Activated naive CD4-positive, alpha-beta T cell treated with anti-CD3 and anti-CD28 coated beads for 36 hours (primary cell): ENCODE results near the gene CDX2. TPM values are rescaled to one million over a fixed set of nuclear protein-coding genes. Genes with fewer than 3 reads are reported as not detected.

Experiments
- CTCF ChIA-PET: fragments of 350-600 bp; sonication (Branson Sonifier 250); formaldehyde crosslinking; loops from one replicate; lab custom pipeline; 2021; ENCODE audit warnings: antibody characterized with exemption; lab: Charles Lee
- DNase-seq: peaks from one replicate; pipeline ENCODE4 v3.0.0-alpha.2; 2020
- H3K27ac Mint-ChIP-seq: one replicate; pipeline ENCODE4 v1.8.0; 2021; ENCODE audit warnings: mild to moderate bottlenecking, mixed read lengths
- H3K27me3 Mint-ChIP-seq: one replicate; pipeline ENCODE4 v1.8.0; 2021; ENCODE audit warnings: low read depth, mixed read lengths
- H3K36me3 Mint-ChIP-seq: one replicate; pipeline ENCODE4 v1.8.0; 2021; ENCODE audit warnings: low read depth, mixed read lengths
- H3K4me1 Mint-ChIP-seq: one replicate; pipeline ENCODE4 v1.8.0; 2021; ENCODE audit warnings: low read depth, mixed read lengths
- H3K4me3 Mint-ChIP-seq: one replicate; pipeline ENCODE4 v1.8.0; 2021; ENCODE audit warnings: mild to moderate bottlenecking, moderate library complexity, mixed read lengths
- H3K9me3 Mint-ChIP-seq: one replicate; pipeline ENCODE4 v1.8.0; 2021; ENCODE audit warnings: mixed read lengths
- intact Hi-C: fragments of 100-400 bp; cut with micrococcal nuclease; formaldehyde crosslinking; loops from one replicate; pipeline ENCODE4 v1.15.1; 2023
- total RNA-seq, 2 experiments: library from RNA; stranded (reverse); gene quantifications; one replicate each; pipeline ENCODE4 v1.2.3, GENCODE V29; 2021

CDX2 gene
- total RNA-seq, 2 experiments from 2014 or later = not detected

DNA sequence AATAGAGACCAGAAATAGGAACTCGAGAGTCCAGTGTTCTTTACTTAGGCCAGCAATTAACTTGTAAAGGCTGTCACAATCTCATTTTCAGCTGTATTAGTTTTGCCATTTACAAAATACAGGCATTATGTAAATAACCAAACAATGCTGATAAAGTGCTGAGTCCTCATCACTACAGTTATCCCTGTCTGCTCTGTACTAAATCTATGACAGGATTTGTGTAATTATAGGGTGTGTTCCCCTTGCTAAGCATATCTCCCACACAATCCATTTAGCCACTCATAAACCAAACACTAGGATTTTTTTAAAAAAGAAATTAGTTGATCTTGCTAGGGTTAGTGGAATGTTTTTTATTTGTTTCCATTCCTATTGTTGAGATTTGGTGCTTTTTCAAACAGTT lies 26.1 kb downstream of the CDX2 start:
- H3K4me3 Mint-ChIP-seq = no peak overlapping the region

DNA sequence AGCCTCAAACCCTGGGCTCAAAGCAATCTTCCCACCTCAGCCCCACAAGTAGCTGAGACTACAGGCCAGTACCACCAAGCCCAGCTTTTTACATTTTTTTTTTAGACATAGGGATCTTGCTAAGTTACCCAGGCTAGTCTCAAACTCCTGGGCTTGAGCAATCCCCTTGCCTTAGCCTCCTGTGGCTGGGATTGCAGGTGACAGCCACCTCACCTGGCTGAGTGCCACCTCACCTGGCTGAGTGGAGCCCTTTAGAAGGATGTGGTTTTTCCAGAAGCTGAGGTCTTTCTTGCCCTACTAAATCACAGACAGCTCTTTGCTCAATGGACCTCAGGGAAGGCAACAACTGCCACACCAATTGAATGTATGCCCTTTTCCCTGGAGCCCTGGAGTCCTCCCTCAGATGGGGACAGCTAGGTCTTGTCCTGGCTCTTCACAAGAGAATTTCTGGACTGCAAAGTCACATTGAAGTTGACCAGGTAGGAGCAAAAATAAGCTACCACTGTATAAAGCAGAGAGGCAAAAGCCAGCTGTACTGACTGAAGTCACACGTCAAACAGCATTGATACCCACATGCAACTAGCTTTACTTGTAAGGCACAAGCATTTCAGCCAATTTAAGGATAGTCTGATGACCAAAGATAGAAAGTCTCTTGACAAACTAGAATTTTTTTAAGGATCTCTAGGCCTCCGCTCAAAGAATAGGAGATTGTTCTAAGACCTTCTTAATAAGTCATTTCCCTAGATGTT lies 35.4 kb downstream of the CDX2 start:
- H3K27me3 Mint-ChIP-seq = peaks cover 31% of the 10 kb centered on the region
- intact Hi-C loops = no loop called here

More for the DNA sequence above, 26.1 kb downstream of the CDX2 start:
- no peaks in the 10 kb centered on the region for H3K4me1 Mint-ChIP-seq
- no peaks in the 10 kb centered on the region for H3K36me3 Mint-ChIP-seq
- peaks cover 18% of the 10 kb centered on the region for H3K9me3 Mint-ChIP-seq
- CTCF ChIA-PET = interaction anchor here (0.6 to 1.0 kb wide), 3 partner anchors 11 to 577 kb away, joined by 3 read pairs; no protein-coding TSS in a partner anchor
- H3K27me3 Mint-ChIP-seq = peaks cover 25% of the 10 kb centered on the region
- no peak overlapping the region for H3K27ac Mint-ChIP-seq
- DNase-seq = no peak
- intact Hi-C loops = no loop called here

DNA sequence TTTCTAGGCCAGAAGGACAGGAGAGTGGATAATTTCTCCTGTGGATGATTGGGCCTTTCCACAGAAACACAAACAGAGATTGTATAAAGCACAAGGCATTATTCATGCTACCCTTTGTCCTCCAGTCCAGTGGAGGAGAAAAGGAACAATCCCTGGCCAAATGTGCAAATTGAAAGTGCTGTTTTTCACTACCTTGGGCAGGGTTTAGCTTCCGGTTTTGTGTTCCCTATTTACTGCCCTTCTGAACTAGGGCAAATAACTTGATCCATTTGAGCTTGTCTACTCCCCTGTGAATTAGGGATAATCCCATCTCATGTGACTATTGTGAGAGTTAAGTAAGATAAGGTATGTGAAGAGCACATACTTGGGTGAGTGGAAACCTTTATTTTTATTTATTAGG lies 36.0 kb downstream of the CDX2 start:
- Mint-ChIP-seq H3K9me3 (no peaks in the 10 kb centered on the region), H3K4me1 (peaks cover 6% of the 10 kb centered on the region), H3K36me3 (no peaks in the 10 kb centered on the region), H3K4me3 (no peak overlapping the region), H3K27me3 (peaks cover 37% of the 10 kb centered on the region), H3K27ac (no peak overlapping the region)
- no peak for DNase-seq
- CTCF ChIA-PET = interaction anchor here (1.2 to 1.7 kb wide), 2 partner anchors 21 to 26 kb away, joined by 3 to 6 read pairs; no protein-coding TSS in a partner anchor
- intact Hi-C loops = no loop called here

More for the DNA sequence above, 35.4 kb downstream of the CDX2 start:
- peaks cover 3% of the 10 kb centered on the region for H3K4me1 Mint-ChIP-seq
- CTCF ChIA-PET = interaction anchor here (1.2 to 1.7 kb wide), 2 partner anchors 21 to 25 kb away, joined by 3 to 6 read pairs; no protein-coding TSS in a partner anchor
- no peak overlapping the region for H3K27ac Mint-ChIP-seq
- DNase-seq = no peak
- H3K9me3 Mint-ChIP-seq = no peaks in the 10 kb centered on the region
- H3K36me3 Mint-ChIP-seq = no peaks in the 10 kb centered on the region
- H3K4me3 Mint-ChIP-seq = no peak overlapping the region

DNA sequence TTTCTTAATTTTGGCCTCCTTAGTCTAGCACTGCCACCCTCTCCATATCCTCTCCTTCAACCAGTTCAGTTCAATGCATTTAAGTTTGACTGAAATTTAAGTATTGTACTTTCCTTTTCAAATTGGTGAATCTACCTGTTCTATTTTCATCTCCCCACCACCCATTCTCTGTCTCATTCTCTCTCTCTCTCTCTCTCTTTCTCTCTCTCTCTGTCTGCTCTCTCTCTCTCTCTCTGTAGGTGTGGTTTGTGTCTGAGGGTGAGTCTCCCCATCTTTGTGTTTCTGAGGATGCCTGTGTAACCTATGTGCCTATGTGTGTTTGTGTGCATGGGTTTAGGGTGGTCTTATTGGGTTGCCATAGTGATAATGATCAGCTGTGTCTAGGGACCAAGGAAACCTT lies 39.2 kb downstream of the CDX2 start:
- Mint-ChIP-seq H3K27ac (no peak overlapping the region), H3K4me3 (no peak overlapping the region), H3K4me1 (peaks cover 26% of the 10 kb centered on the region), H3K36me3 (no peaks in the 10 kb centered on the region), H3K9me3 (no peaks in the 10 kb centered on the region), H3K27me3 (peaks cover 69% of the 10 kb centered on the region)
- intact Hi-C loops = no loop called here
- no peak for DNase-seq
- CTCF ChIA-PET = interaction anchor here (1.0 to 1.2 kb wide), 4 partner anchors 22 to 202 kb away, joined by 3 read pairs; no protein-coding TSS in a partner anchor

DNA sequence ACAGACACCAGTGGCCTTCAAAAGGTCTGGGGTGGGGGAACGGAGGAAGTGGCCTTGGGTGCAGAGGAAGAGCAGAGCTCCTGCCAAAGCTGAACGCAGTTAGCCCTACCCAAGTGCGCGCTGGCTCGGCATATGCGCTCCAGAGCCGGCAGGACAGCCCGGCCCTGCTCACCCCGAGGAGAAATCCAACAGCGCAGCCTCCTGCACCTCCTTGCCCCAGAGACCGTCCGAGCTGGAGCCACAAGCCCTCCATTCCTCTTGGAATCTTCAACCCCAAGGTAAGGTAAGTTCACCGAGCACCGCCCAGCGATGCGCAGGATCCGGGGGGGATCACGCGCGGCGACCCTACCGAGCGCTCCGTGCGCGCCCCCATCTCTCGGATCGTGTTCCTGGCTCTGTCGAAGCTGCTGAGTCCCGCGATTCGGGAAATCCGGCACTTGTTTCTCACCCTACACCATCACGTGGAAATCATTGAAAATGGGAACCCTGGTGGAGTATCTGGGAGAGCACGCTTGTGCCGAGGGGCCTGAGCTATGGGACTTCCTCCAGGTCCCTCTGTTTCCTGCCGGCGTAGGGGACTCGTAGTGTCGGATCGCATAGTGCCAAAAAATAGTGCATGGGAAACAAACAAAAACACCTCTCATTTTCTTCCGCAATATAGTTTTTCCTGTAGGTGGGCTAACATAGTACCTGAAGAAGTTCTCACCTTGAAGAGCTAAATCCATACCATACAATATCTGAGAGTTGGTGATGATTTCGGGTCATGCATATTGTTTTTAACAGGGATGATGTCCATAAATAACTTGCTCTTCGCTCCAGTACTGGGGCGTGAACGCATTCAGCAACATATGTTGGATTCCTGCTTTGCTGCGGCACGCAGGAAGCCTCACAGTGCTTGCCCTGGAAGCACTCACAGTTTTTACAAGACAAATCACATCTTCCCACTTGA lies 40.0 kb downstream of the CDX2 start:
- no peak overlapping the region for H3K4me3 Mint-ChIP-seq
- no peak for DNase-seq
- H3K4me1 Mint-ChIP-seq = peaks cover 27% of the 10 kb centered on the region
- H3K27ac Mint-ChIP-seq = no peak overlapping the region
- no peaks in the 10 kb centered on the region for H3K36me3 Mint-ChIP-seq
- intact Hi-C loops = no loop called here
- H3K27me3 Mint-ChIP-seq = peaks cover 72% of the 10 kb centered on the region
- CTCF ChIA-PET = interaction anchor here (0.6 to 1.2 kb wide), 6 partner anchors 23 to 237 kb away, joined by 3 read pairs; no protein-coding TSS in a partner anchor
- no peaks in the 10 kb centered on the region for H3K9me3 Mint-ChIP-seq

DNA sequence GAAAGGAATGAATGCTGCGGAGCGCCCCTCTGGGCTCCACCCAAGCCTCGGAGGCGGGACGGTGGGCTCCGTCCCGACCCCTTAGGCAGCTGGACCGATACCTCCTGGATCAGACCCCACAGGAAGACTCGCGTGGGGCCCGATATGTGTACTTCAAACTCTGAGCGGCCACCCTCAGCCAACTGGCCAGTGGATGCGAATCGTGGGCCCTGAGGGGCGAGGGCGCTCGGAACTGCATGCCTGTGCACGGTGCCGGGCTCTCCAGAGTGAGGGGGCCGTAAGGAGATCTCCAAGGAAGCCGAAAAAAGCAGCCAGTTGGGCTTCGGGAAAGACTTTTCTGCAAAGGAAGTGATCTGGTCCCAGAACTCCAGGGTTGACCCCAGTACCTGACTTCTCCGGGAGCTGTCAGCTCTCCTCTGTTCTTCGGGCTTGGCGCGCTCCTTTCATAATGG lies 40.7 kb downstream of the CDX2 start:
- Mint-ChIP-seq H3K27me3 (peaks cover 79% of the 10 kb centered on the region), H3K36me3 (no peaks in the 10 kb centered on the region), H3K4me1 (peaks cover 29% of the 10 kb centered on the region), H3K27ac (no peak overlapping the region), H3K4me3 (no peak overlapping the region), H3K9me3 (no peaks in the 10 kb centered on the region)
- DNase-seq = no peak
- CTCF ChIA-PET = interaction anchor here (0.6 to 1.2 kb wide), 3 partner anchors 24 to 236 kb away, joined by 3 read pairs; no protein-coding TSS in a partner anchor
- intact Hi-C loops = no loop called here

DNA sequence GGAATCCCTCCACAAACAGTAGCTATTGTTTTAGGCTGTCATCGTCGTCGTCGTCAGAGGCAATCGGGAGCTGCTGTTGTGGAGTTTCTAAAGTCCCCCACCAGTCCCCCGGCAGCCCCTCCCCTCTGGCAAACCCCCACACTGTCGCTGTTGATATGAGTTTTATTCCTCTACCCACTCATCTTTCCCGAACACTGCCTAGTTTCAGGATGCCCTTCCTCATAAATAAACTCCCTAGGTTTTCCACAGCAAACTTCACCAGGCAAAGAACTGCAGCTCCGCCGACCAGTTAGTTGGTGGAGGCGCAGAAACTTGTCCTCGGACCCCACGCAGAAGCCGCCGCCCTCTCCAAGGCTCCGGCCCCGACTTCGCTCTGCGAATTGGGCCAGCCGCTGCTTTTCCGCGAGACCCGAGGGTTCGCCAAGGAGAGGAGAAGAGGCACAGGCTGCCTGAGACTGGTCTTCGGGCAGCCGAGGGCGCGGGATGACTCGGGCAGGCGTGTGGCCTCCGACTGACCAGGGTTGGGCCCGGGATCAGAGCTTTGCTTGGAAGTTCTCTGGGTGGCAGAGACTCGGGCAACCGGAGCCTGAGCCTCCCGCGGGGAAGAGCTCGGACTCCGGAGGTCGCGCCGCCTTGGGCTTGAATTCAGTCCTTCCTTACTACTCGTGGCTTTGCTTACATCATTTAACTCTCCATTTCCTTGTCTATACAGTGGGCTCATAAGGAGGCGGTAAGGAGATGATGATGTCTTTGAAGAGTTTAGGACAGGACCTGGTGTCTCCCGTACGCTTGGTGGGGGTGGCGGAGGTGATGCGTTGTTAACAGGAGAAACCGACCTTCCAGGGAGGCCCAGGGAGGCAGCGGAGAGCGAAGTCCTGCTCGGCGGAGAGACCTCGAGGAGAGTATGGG lies 41.4 kb downstream of the CDX2 start:
- Mint-ChIP-seq H3K4me1 (peaks cover 33% of the 10 kb centered on the region), H3K36me3 (no peaks in the 10 kb centered on the region), H3K4me3 (no peak overlapping the region), H3K27me3 (peaks cover 86% of the 10 kb centered on the region), H3K27ac (no peak overlapping the region), H3K9me3 (no peaks in the 10 kb centered on the region)
- DNase-seq = no peak
- intact Hi-C loops = loop anchor here (2.0 kb wide), 1 partner anchor 47 kb away; no protein-coding TSS in a partner anchor
- CTCF ChIA-PET = interaction anchor here (0.6 to 1.5 kb wide), 3 partner anchors 26 to 810 kb away, joined by 3 to 4 read pairs (median 3); no protein-coding TSS in a partner anchor

DNA sequence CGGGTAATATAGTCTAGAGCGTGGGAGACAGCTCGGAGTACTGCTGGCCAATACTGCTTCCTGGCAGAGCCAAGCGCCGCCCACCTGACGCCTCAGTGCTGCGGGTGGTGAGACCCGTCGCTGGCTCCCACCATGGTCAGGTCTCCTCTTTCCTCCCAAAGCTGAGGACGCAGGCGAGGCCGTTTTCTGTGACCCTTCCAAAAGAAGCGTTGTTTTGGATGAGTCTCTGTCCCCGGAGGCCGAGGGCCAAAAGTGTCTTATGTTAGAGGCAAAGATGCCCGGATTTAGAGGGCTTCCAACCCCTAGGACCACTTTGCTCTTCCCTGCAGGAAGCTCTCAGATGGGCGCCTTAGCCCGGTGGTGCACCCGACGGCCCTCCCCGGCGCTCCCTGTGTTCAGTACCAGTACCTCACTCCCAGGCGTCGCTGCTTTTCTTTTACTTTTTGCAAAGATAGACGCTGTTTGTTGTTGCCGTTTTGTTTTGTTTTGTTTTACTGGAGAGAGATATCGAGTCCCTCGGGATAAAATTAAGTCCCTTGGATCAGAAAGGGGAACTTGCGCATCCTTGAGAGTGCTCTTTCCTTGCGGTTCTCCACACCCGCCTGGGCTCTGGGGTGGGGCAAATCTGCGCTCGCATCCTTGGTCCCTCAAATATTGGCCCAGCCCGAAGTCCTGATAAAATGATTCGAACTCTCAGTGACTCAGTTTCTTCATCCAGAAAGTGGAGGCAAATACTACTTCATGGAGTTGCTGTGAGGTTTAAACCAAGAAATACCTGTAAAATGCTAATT lies 42.3 kb downstream of the CDX2 start:
- Mint-ChIP-seq H3K27ac (no peak overlapping the region), H3K9me3 (no peaks in the 10 kb centered on the region), H3K27me3 (peaks cover 88% of the 10 kb centered on the region), H3K36me3 (no peaks in the 10 kb centered on the region), H3K4me1 (peaks cover 36% of the 10 kb centered on the region), H3K4me3 (peak overlapping the region; percentile 31)
- intact Hi-C loops = loop anchor here (2.0 kb wide), 1 partner anchor 48 kb away; no protein-coding TSS in a partner anchor
- CTCF ChIA-PET = interaction anchor here (0.6 to 1.5 kb wide), 2 partner anchors 27 to 811 kb away, joined by 3 to 4 read pairs; no protein-coding TSS in a partner anchor
- no peak for DNase-seq

DNA sequence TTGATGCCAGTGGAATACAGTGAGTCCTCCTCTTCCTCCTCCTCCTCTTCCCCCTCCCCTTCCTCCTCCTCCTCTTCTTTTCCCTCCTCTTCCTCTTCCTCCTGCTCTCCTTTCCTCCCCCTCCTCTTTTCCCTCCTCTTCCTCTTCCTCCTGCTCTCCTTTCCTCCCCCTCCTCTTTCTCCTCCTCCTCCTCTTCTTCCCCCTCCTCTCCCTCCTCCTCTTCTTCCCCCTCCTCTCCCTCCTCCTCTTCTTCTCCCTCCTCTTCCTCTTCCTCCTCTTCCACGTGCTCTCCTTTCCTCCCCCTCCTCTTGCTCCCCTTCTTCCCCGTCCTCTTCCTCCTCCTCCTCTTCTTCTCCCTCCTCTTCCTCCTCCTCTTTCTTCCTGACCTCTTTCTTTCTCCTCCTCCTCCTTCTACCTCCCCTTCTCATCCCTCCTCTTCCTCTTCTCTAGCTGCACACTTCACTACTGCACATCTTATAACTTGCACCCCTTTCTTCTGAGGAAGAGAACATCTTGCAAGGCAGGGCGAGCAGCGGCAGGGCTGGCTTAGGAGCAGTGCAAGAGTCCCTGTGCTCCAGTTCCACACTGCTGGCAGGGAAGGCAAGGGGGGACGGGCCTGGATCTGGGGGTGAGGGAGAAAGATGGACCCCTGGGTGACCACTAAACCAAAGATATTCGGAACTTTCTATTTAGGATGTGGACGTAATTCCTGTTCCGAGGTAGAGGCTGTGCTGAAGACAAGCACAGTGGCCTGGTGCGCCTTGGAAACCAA lies 43.7 kb downstream of the CDX2 start:
- Mint-ChIP-seq H3K27me3 (peaks cover 88% of the 10 kb centered on the region), H3K4me1 (peaks cover 42% of the 10 kb centered on the region), H3K4me3 (no peak overlapping the region), H3K27ac (no peak overlapping the region), H3K9me3 (no peaks in the 10 kb centered on the region), H3K36me3 (no peaks in the 10 kb centered on the region)
- no peak for DNase-seq
- intact Hi-C loops = loop anchor here (2.0 kb wide), 1 partner anchor 41 kb away; no protein-coding TSS in a partner anchor
- CTCF ChIA-PET = no interaction called here

DNA sequence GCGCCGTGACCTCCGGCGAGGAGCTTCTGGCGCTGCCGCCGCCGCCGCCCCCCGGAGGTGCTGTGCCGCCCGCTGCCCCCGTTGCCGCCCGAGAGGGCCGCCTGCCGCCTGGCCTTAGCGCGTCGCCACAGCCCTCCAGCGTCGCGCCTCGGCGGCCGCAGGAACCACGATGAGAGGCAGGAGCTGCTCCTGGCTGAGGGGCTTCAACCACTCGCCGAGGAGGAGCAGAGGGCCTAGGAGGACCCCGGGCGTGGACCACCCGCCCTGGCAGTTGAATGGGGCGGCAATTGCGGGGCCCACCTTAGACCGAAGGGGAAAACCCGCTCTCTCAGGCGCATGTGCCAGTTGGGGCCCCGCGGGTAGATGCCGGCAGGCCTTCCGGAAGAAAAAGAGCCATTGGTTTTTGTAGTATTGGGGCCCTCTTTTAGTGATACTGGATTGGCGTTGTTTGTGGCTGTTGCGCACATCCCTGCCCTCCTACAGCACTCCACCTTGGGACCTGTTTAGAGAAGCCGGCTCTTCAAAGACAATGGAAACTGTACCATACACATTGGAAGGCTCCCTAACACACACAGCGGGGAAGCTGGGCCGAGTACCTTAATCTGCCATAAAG lies 44.5 kb downstream of the CDX2 start:
- H3K4me1 Mint-ChIP-seq = peaks cover 45% of the 10 kb centered on the region
- no peaks in the 10 kb centered on the region for H3K9me3 Mint-ChIP-seq
- intact Hi-C loops = loop anchor here (2.0 to 5.0 kb wide), 2 partner anchors 42 to 497 kb away; no protein-coding TSS in a partner anchor
- DNase-seq = no peak
- no peak overlapping the region for H3K27ac Mint-ChIP-seq
- H3K27me3 Mint-ChIP-seq = peaks cover 82% of the 10 kb centered on the region
- no peaks in the 10 kb centered on the region for H3K36me3 Mint-ChIP-seq
- H3K4me3 Mint-ChIP-seq = no peak overlapping the region
- CTCF ChIA-PET = interaction anchor here (1.2 to 1.3 kb wide), 2 partner anchors 30 to 94 kb away, joined by 4 to 7 read pairs; no protein-coding TSS in a partner anchor
